GM13977 (cell line): ENCODE data around the gene RIMBP2.

Experiments
- DNase-seq: peaks from one replicate; pipeline ENCODE4 v3.0.0; 2012; ENCODE audit warnings: low spot score
- CTCF ChIP-seq: IDR thresholded peaks from 2 replicates; pipeline ENCODE4 v1.5.1; 2012; ENCODE audit warnings: mild to moderate bottlenecking, control low read depth; ENCODE audit not compliant: insufficient read depth; ENCODE audit errors: extremely low read depth, missing control alignments
- in situ Hi-C: fragments of 300-500 bp; cut with MboI; formaldehyde crosslinking; loops from one replicate; pipeline ENCODE4 v1.12.0; 2022; ENCODE audit warnings: low sequenced_read_pairs, low pct_unique_long_range_greater_than_20kb, mixed read lengths, inconsistent platforms; ENCODE audit not compliant: unreplicated experiment

Gene RIMBP2

DNA sequence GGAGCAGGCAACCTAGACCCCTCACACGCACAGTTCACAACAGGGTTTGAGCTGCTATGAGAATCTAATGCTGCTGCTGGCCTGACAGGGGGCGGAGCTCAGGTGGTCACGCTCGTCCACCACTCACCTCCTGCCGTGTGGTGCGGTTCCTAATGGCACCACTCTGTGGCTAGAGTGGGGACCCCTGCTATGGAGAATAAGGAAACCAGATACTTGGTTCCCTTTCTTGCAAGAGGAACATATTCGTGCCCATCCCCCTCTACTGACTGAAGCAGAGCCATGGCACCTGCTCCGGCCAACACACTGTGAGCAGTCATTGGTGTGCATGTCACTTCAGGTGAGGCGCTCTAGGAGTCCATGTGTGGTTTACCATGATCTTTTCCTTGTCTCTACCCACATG lies 30.4 kb upstream of the RIMBP2 start:
- no peak for DNase-seq
- in situ Hi-C loops, result no loop called here
- no peak for TF ChIP-seq CTCF

GRCh38 chr12:130745921-130746320 lies 29.8 kb upstream of the RIMBP2 start:
- in situ Hi-C loops, result no loop called here
- no peak for TF ChIP-seq CTCF
- no peak for DNase-seq

DNA sequence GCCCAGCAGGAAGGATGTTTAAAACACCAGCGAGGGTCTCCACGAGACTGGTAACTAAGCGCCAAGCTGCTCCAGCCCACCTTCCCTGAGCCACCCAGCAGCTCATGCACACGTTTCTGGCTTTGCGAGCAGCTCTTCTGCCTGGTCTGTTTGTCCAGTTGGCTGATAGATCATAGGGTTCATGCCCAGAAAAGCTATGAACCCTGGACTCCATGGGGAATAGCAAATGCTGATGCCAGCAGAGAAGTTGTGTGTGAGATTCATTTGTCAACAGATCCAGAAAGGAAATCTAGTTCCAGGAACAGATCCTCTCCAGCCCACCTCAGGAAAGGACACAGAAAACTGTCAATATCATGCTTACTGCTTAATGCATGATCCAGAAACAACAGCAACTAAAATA lies 28.2 kb upstream of the RIMBP2 start:
- TF ChIP-seq CTCF, result no peak
- in situ Hi-C loops, result no loop called here
- DNase-seq, result no peak

DNA sequence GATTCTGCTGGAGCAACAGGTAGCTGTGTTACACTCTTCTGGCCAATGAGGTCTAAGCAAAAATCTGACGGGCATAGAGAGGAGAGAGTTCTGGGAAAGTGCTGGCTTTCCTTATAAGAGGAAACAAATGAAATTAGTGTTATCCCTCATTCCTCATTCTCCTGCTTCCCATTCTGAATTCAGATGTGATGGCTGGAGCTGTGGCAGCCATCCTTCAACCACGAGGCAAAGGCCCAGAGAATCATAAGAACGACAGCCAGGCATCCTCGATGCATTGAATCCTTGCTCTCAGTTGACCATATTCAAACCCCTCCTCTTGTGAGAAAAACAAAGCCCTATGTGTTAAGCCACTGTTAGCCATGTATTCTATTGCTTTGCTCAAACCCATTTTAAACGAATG lies 27.5 kb upstream of the RIMBP2 start:
- DNase-seq, result no peak
- no peak for TF ChIP-seq CTCF
- in situ Hi-C loops, result no loop called here

- no peak for TF ChIP-seq CTCF
- in situ Hi-C loops, result no loop called here
- no peak for DNase-seq
Observed at GRCh38 chr12:130743176-130743575, 27.1 kb upstream of the RIMBP2 start.

- in situ Hi-C loops, result no loop called here
- TF ChIP-seq CTCF, result no peak
- DNase-seq, result no peak
Observed at GRCh38 chr12:130742716-130743115, 26.6 kb upstream of the RIMBP2 start.

DNA sequence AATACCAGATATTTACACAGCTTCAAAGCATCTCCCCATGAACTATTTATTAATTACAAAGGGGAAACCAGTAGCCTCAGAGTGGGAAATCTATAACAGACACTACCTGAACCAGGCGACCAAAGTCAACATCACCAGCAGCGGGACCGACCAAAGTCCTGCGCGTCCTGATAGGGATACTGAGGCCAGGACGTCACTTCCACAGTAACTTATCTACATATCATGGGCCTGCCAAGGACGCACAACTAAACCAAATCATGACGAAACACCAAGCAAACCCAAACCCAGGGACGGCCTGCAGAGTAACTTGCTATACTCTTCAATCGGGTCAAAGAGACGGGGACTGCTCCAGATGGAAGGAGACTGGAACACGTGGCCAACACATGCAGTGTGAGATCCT lies 26.0 kb upstream of the RIMBP2 start:
- no peak for DNase-seq
- TF ChIP-seq CTCF, result no peak
- in situ Hi-C loops, result no loop called here
